NCI-H2107 treated with DMSO at 0.1 percent for 48 hours (cell line): ENCODE measurements around the gene ADAMTSL4.

ENCODE experiments used
- DNase-seq: peaks from one replicate; lab custom pipeline; 2025; ENCODE audit not compliant: unreplicated experiment; lab: John Stamatoyannopoulos, UW

Gene ADAMTSL4

GRCh38 chr1:150548632-150549495, at the start of gene ADAMTSL4:
ADAMTSL4 (plus strand) TSS chr1:150549408; CDS start chr1:150552289, 2,881 bp downstream.
- no peak for DNase-seq

GRCh38 chr1:150505431-150505830, 43.8 kb upstream of the ADAMTSL4 start:
- DNase-seq = no peak

GRCh38 chr1:150507912-150508864, 41.0 kb upstream of the ADAMTSL4 start, which contains the start of gene ECM1:
ECM1 (plus strand) TSS chr1:150508109; CDS start chr1:150508210, 101 bp downstream.
- no peak for DNase-seq

GRCh38 chr1:150508982-150509381, 40.2 kb upstream of the ADAMTSL4 start:
- DNase-seq = no peak

GRCh38 chr1:150511551-150511950, 37.7 kb upstream of the ADAMTSL4 start:
- peak; percentile 52 for DNase-seq

GRCh38 chr1:150511985-150512660, 37.1 kb upstream of the ADAMTSL4 start:
- DNase-seq = no peak

- DNase-seq = no peak
Measured at GRCh38 chr1:150512846-150513245, 36.4 kb upstream of the ADAMTSL4 start.

- DNase-seq = no peak
Measured at GRCh38 chr1:150513351-150513791, 35.8 kb upstream of the ADAMTSL4 start.

- DNase-seq = no peak
Measured at GRCh38 chr1:150514260-150514659, 34.9 kb upstream of the ADAMTSL4 start.

GRCh38 chr1:150514913-150515327, 34.3 kb upstream of the ADAMTSL4 start:
- no peak for DNase-seq

- DNase-seq = peak; percentile 93
Measured at GRCh38 chr1:150515328-150516049, 33.7 kb upstream of the ADAMTSL4 start, which contains the start of gene FALEC. FALEC (plus strand) TSS chr1:150515752.

GRCh38 chr1:150516050-150516591, 33.1 kb upstream of the ADAMTSL4 start:
- DNase-seq = peak; percentile 88

GRCh38 chr1:150516616-150517015, 32.6 kb upstream of the ADAMTSL4 start:
- DNase-seq = peak; percentile 88

- no peak for DNase-seq
Measured at GRCh38 chr1:150521196-150521968, 27.8 kb upstream of the ADAMTSL4 start.

- no peak for DNase-seq
Measured at GRCh38 chr1:150525348-150525747, 23.9 kb upstream of the ADAMTSL4 start.

- DNase-seq = no peak
Measured at GRCh38 chr1:150528196-150528595, 21.0 kb upstream of the ADAMTSL4 start.

- no peak for DNase-seq
Measured at GRCh38 chr1:150529017-150529416, 20.2 kb upstream of the ADAMTSL4 start.

GRCh38 chr1:150530491-150531159, 18.6 kb upstream of the ADAMTSL4 start:
- DNase-seq = no peak

- DNase-seq = no peak
Measured at GRCh38 chr1:150532860-150533259, 16.3 kb upstream of the ADAMTSL4 start.
